PC-3 (cell line): Measurements from ENCODE around the gene DUOX2.

Experiments
- CTCF ChIP-seq: fragments of 300-600 bp; sonication (generic); conservative IDR thresholded peaks from 2 replicates; pipeline ENCODE4 v1.5.1; 2017; ENCODE audit warnings: antibody characterized with exemption, low read depth, mild to moderate bottlenecking, low read length
- EZH2phosphoT487 ChIP-seq: fragments of 300-600 bp; sonication (generic); IDR thresholded peaks from 2 replicates; pipeline ENCODE4 v1.6.1; 2018; ENCODE audit warnings: mild to moderate bottlenecking, antibody characterized with exemption, low read length, borderline replicate concordance

- TF ChIP-seq CTCF (no peak), EZH2phosphoT487 (no peak)
Observed at GRCh38 chr15:45094358-45094730, 19.6 kb downstream of the DUOX2 start.
